ENCODE measurements around the gene TFDP1.

TFDP1 gene

DNA sequence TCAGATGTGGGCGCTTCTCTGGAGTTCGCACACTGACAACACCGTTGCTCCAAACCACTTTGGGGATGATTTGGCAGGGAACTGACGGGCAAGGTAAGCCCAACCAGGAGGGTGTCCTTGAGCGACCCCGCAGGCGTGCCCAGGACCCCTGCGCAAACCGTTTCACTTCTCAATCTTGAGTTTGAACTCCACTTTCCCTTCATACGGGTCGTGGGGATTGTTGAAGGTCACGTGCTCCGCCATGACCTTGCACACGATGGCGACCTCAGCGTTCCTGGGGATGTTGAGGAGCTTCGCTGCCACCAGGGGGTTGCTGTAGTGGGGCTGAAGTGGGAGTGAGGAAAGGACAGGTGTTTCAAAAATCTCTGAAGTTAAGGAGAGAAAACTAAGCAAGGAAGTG, 64.7 kb downstream of the TFDP1 start:
- no peak for DNase-seq (ENCODE audit: low spot score)
- ChIA-PET POLR2A (ENCODE audit: low non-redundant PET) (no interaction called here), CTCF (interaction anchor here (0.6 kb wide), 1 partner anchor 22 kb away, joined by 3 read pairs; no protein-coding TSS in a partner anchor)
- H3K27ac ChIP-seq = no peak overlapping the region
- TF ChIP-seq, protein P1, sequence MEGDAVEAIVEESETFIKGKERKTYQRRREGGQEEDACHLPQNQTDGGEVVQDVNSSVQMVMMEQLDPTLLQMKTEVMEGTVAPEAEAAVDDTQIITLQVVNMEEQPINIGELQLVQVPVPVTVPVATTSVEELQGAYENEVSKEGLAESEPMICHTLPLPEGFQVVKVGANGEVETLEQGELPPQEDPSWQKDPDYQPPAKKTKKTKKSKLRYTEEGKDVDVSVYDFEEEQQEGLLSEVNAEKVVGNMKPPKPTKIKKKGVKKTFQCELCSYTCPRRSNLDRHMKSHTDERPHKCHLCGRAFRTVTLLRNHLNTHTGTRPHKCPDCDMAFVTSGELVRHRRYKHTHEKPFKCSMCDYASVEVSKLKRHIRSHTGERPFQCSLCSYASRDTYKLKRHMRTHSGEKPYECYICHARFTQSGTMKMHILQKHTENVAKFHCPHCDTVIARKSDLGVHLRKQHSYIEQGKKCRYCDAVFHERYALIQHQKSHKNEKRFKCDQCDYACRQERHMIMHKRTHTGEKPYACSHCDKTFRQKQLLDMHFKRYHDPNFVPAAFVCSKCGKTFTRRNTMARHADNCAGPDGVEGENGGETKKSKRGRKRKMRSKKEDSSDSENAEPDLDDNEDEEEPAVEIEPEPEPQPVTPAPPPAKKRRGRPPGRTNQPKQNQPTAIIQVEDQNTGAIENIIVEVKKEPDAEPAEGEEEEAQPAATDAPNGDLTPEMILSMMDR (conservative IDR thresholded peaks at IDR 0.05; ENCODE audit: low read depth) = no peak

DNA sequence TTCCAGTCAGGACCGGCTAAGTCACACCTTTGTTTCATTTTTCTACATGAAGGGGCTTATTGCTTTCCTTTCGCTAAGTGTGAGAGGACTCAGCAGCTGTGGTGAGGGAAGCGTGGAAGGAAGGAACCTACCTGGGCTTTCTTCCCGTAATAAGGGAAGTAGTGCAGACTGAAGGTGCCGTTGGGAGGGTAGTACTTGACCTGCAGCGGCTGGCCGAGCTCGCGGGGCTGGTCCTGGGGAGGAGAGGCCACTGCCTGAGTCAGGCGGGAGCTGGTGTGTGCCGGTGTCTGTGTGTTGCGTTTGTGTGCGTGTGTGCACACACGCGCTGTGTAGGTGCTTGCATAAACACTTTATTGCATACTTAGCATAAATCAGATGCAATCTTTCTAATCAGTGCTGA, 65.7 kb downstream of the TFDP1 start:
- no peak overlapping the region for H3K27ac ChIP-seq
- CTCF ChIA-PET = no interaction called here
- POLR2A ChIA-PET (ENCODE audit: low non-redundant PET) = no interaction called here
- TF ChIP-seq, protein P1 (conservative IDR thresholded peaks at IDR 0.05; ENCODE audit: low read depth) = no peak
- DNase-seq (ENCODE audit: low spot score) = no peak

DNA sequence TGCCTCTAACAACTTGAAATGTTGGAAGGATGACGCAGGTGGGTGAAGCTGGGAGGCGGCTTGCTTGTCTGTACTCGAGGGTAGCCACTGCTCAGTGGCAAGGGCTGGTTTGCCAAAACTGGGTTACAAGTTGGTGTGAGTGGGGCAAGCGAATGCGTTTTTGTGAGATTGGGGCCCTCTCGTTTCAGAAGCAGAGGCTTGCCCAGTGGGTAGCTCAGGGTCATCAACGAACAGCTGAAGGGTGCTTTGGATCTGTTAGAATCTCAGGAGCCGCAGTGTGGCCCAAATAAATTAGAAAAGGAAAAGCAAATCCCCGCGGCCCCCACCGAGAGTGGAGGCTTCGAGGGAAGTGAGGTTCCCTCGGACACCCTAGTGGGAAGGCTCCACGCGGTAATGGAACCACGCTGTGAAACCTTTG, 66.2 kb downstream of the TFDP1 start:
- POLR2A ChIA-PET (ENCODE audit: low non-redundant PET) = no interaction called here
- CTCF ChIA-PET = interaction anchor here (0.6 kb wide), 1 partner anchor 78 kb away, joined by 3 read pairs; no protein-coding TSS in a partner anchor
- DNase-seq (ENCODE audit: low spot score) = no peak
- TF ChIP-seq, protein P1 (conservative IDR thresholded peaks at IDR 0.05; ENCODE audit: low read depth) = no peak
- no peak overlapping the region for H3K27ac ChIP-seq

DNA sequence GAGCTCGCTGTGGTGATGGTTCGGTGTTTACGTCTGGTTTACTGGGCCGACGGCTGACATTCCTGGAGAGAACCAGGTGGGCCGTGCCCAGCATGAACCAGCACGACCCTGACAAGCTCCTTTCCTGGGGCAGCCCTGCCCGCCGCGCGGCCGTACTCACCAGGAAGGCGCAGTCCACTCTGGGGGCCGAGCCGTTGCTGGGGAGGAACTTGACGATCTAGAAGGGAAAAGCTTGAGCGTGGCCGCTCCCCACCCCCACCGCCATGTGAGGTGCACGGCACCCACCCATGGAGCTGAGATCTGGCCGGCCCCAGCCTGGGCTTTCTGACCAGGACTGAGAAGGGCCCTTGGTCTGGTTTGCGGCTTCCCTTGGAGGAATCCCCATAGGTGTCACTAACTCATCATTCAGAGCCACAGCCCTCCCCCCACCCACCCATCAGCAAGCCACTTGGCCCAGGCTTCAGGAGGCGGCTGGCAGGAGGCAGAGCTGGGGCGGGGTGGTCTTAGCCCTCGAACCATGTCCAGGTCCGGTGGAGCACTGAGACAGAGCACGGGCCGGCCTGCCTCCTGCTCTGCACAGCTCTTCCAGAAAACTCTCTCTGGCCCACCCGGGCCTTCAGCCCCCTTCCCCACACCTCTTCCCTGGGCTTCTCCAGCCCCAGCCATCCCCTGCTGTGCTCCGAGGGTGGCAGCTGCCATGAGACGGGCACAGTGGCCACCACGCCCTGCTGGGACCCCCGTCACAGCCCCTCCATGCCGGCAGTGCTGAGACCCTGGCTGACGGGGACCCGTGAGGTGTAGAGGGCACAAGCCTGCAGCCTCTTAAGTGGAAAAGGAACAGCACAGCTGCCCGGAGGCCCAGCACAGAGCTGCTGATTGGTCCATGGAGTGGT, 67.2 kb downstream of the TFDP1 start:
- H3K27ac ChIP-seq = no peak overlapping the region
- ChIA-PET CTCF (interaction anchor here (0.6 kb wide), 1 partner anchor 77 kb away, joined by 3 read pairs; no protein-coding TSS in a partner anchor), POLR2A (ENCODE audit: low non-redundant PET) (no interaction called here)
- TF ChIP-seq, protein P1 (conservative IDR thresholded peaks at IDR 0.05; ENCODE audit: low read depth) = no peak
- no peak for DNase-seq (ENCODE audit: low spot score)

DNA sequence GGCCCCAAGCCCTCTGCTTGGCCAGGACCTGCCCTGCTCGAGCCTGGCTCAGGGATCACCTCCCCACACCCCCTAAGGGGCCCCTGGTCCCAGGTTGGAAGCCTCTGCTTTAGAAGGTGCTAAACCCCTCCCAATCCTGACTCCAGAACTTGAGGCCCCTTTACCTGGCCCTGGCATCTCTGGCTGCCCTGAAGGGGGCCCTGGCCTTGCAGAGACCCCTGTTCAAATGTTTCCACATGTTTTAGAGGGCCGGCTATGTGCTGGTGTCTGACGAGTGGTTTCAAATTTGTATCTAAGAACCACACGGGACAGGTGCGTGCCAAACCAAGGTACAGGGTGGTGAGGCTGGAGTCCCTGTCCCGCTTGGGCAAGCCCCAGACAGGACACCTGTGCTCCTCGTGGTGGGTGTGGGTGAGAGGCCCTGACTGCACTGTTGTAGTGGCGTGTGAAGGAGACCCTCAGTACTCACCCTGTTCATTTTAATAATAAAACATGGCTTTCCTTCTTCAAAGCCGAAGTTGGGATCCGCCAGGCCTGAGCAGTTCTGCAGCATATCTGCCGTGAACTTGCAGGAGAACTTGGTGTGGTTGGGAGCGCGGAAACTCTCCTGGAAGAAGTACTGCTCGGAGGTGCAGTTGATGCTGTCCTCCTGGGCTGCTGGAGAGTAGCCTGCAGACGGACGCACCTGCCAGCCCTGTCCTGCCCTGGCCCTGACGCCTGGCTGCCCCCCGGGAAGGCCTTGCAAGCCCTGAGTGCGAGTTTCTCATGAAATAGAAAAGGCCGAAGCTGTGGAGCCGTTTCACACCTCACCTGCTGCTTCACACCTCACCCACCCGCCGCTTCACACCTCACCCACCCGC, 68.1 kb downstream of the TFDP1 start:
- CTCF ChIA-PET = no interaction called here

More for the DNA sequence above, 68.1 kb downstream of the TFDP1 start:
- TF ChIP-seq, protein P1 (conservative IDR thresholded peaks at IDR 0.05; ENCODE audit: low read depth) = no peak
- POLR2A ChIA-PET (ENCODE audit: low non-redundant PET) = no interaction called here
- DNase-seq (ENCODE audit: low spot score) = no peak
- H3K27ac ChIP-seq = no peak overlapping the region

All from RWPE1 (cell line).